Neural cell (in vitro differentiated cells): ENCODE data around the gene SELP. TPM values are rescaled to one million over a fixed set of nuclear protein-coding genes. Genes with fewer than 3 reads are reported as not detected.
A peak's percentile ranks its signal among the peaks of the same experiment; 100 is the strongest.

Source experiments
- H2AFZ ChIP-seq: fragments of 200-600, 300-800 bp; sonication (generic), shearing (Covaris generic); 2 replicates; pipeline ENCODE4 v1.6.0; 2014; ENCODE audit warnings: low read depth, mild to moderate bottlenecking, antibody characterized with exemption, low read length, moderate library complexity
- H3F3A ChIP-seq: fragments of 200-600 bp; shearing (Covaris generic); 2 replicates; pipeline ENCODE4 v1.6.1; 2016; ENCODE audit warnings: mild to moderate bottlenecking, moderate library complexity, mixed read lengths, antibody characterized with exemption, low read length; ENCODE audit not compliant: insufficient read depth, poor library complexity, severe bottlenecking
- H3K27ac ChIP-seq: fragments of 200-600, 300-800 bp; sonication (generic), shearing (Covaris generic); 2 replicates; pipeline ENCODE4 v1.5.1; 2014; ENCODE audit warnings: mild to moderate bottlenecking, low read length, moderate library complexity
- H3K27me3 ChIP-seq: fragments of 300-800, 200-600 bp; sonication (generic), shearing (Covaris generic); 2 replicates; pipeline ENCODE4 v1.6.0; 2014; ENCODE audit warnings: mild to moderate bottlenecking, low read depth, low read length, moderate library complexity; ENCODE audit not compliant: insufficient read depth
- H3K36me3 ChIP-seq: fragments of 300-800, 200-600 bp; sonication (generic), shearing (Covaris generic); 2 replicates; pipeline ENCODE4 v1.5.1; 2014; ENCODE audit warnings: mild to moderate bottlenecking, antibody characterized with exemption, low read length, moderate library complexity; ENCODE audit not compliant: insufficient read depth
- H3K4me2 ChIP-seq: fragments of 300-800, 200-600 bp; sonication (generic), shearing (Covaris generic); 2 replicates; pipeline ENCODE4 v1.6.0; 2014; ENCODE audit warnings: mild to moderate bottlenecking, low read length
- H3K4me3 ChIP-seq: fragments of 300-800, 200-600 bp; sonication (generic), shearing (Covaris generic); 2 replicates; pipeline ENCODE4 v1.5.1; 2014; ENCODE audit warnings: mild to moderate bottlenecking, low read length, moderate library complexity
- H3K79me2 ChIP-seq: fragments of 200-600 bp; shearing (Covaris generic); replicated peaks from 2 replicates; pipeline ENCODE4 v1.6.0; 2014; ENCODE audit warnings: mild to moderate bottlenecking, low read length, moderate library complexity; ENCODE audit not compliant: insufficient read depth
- H3K9ac ChIP-seq: fragments of 300-800, 200-600 bp; sonication (generic), shearing (Covaris generic); 2 replicates; pipeline ENCODE4 v1.6.1; 2016; ENCODE audit warnings: mild to moderate bottlenecking, low read length, mixed read lengths
- H3K9me2 ChIP-seq: fragments of 200-600 bp; shearing (Covaris generic); 2 replicates; pipeline ENCODE4 v1.6.1; 2016; ENCODE audit warnings: mild to moderate bottlenecking, low read length, mixed read lengths; ENCODE audit not compliant: insufficient read depth
- H3K9me3 ChIP-seq: fragments of 200-600, 300-800 bp; sonication (generic), shearing (Covaris generic); 2 replicates; pipeline ENCODE4 v1.6.1; 2016; ENCODE audit warnings: mild to moderate bottlenecking, mixed run types, low read length, moderate library complexity, mixed read lengths
- H4K20me1 ChIP-seq: fragments of 200-600 bp; shearing (Covaris generic); 2 replicates; pipeline ENCODE4 v1.6.1; 2016; ENCODE audit warnings: mild to moderate bottlenecking, mixed run types; ENCODE audit not compliant: insufficient read depth
- CTCF ChIP-seq: fragments of 450-650 bp; IDR thresholded peaks from 2 replicates; pipeline ENCODE4 v1.5.1; 2014; ENCODE audit warnings: antibody characterized with exemption, mild to moderate bottlenecking, moderate library complexity; ENCODE audit not compliant: poor library complexity, severe bottlenecking
- EP300 ChIP-seq: fragments of 450-650 bp; conservative IDR thresholded peaks from 2 replicates; pipeline ENCODE4 v1.6.1; 2014; ENCODE audit warnings: antibody characterized with exemption, mild to moderate bottlenecking, moderate library complexity; ENCODE audit not compliant: poor library complexity, severe bottlenecking
- EZH2 ChIP-seq: fragments of 200-600, 300-800 bp; shearing (Covaris generic), sonication (generic); IDR thresholded peaks from 2 replicates; pipeline ENCODE4 v1.6.1; 2014; ENCODE audit warnings: antibody characterized with exemption, low read length, borderline replicate concordance, mild to moderate bottlenecking; ENCODE audit not compliant: insufficient read depth, poor library complexity, severe bottlenecking
- MXI1 ChIP-seq: fragments of 450-650 bp; conservative IDR thresholded peaks from 2 replicates; pipeline ENCODE4 v1.6.1; 2014; ENCODE audit warnings: antibody characterized with exemption, mild to moderate bottlenecking; ENCODE audit not compliant: poor library complexity, severe bottlenecking
- POLR2AphosphoS5 ChIP-seq: IDR thresholded peaks from 2 replicates; pipeline ENCODE4 v1.6.1; 2012
- RAD21 ChIP-seq: fragments of 450-650 bp; conservative IDR thresholded peaks from 2 replicates; pipeline ENCODE4 v1.6.1; 2014; ENCODE audit warnings: antibody characterized with exemption, mild to moderate bottlenecking, moderate library complexity
- SMC3 ChIP-seq: fragments of 450-650 bp; conservative IDR thresholded peaks from 2 replicates; pipeline ENCODE4 v1.6.1; 2014; ENCODE audit warnings: antibody characterized with exemption, mild to moderate bottlenecking, moderate library complexity; ENCODE audit not compliant: poor library complexity
- TAF1 ChIP-seq: IDR thresholded peaks from 2 replicates; pipeline ENCODE4 v1.6.1; 2012; ENCODE audit warnings: low read depth
- polyA plus RNA-seq: library from polyadenylated mRNA; depleted of rRNA; stranded (reverse); fragments of >200 nt; gene quantifications from 2 replicates; pipeline ENCODE4 v1.2.3, GENCODE V29; 2014
- TF ChIP-seq, protein P1 (sequence below): IDR thresholded peaks from 2 replicates; pipeline ENCODE4 v1.6.1; 2012; ENCODE audit warnings: borderline replicate concordance

Gene SELP
- polyA plus RNA-seq, 1 donor from 2014 or later = not detected

GRCh38 chr1:169548282-169548681 is 81.6 kb downstream of the SELP start (continued):
- TF ChIP-seq, protein P1, sequence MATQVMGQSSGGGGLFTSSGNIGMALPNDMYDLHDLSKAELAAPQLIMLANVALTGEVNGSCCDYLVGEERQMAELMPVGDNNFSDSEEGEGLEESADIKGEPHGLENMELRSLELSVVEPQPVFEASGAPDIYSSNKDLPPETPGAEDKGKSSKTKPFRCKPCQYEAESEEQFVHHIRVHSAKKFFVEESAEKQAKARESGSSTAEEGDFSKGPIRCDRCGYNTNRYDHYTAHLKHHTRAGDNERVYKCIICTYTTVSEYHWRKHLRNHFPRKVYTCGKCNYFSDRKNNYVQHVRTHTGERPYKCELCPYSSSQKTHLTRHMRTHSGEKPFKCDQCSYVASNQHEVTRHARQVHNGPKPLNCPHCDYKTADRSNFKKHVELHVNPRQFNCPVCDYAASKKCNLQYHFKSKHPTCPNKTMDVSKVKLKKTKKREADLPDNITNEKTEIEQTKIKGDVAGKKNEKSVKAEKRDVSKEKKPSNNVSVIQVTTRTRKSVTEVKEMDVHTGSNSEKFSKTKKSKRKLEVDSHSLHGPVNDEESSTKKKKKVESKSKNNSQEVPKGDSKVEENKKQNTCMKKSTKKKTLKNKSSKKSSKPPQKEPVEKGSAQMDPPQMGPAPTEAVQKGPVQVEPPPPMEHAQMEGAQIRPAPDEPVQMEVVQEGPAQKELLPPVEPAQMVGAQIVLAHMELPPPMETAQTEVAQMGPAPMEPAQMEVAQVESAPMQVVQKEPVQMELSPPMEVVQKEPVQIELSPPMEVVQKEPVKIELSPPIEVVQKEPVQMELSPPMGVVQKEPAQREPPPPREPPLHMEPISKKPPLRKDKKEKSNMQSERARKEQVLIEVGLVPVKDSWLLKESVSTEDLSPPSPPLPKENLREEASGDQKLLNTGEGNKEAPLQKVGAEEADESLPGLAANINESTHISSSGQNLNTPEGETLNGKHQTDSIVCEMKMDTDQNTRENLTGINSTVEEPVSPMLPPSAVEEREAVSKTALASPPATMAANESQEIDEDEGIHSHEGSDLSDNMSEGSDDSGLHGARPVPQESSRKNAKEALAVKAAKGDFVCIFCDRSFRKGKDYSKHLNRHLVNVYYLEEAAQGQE = no peak

GRCh38 chr1:169546087-169546995 is 83.6 kb downstream of the SELP start:
- Histone ChIP-seq H3K27me3 (no peaks in the 10 kb centered on the region), H3K27ac (peak overlapping the region; percentile 60), H3K9ac (peak overlapping the region; percentile 5), H3K36me3 (no peaks in the 10 kb centered on the region), H2AFZ (no peak overlapping the region), H3K4me2 (peak overlapping the region; percentile 23), H3K9me2 (no peaks in the 10 kb centered on the region), H3K79me2 (no peaks in the 10 kb centered on the region), H4K20me1 (no peaks in the 10 kb centered on the region), H3K9me3 (no peaks in the 10 kb centered on the region), H3K4me3 (peak overlapping the region; percentile 3), H3F3A (no peaks in the 10 kb centered on the region)
- TF ChIP-seq CTCF (peak; percentile 81), EP300 (no peak), TAF1 (no peak), EZH2 (no peak), SMC3 (peak; percentile 78), RAD21 (peak; percentile 78), MXI1 (no peak), POLR2AphosphoS5 (no peak)

GRCh38 chr1:169545472-169545871 is 84.5 kb downstream of the SELP start:
- peak overlapping the region; percentile 3 for H3K4me3 ChIP-seq
- no peaks in the 10 kb centered on the region for H3K36me3 ChIP-seq
- H4K20me1 ChIP-seq = no peaks in the 10 kb centered on the region
- H2AFZ ChIP-seq = no peak overlapping the region
- no peak overlapping the region for H3K9ac ChIP-seq
- no peaks in the 10 kb centered on the region for H3F3A ChIP-seq
- no peaks in the 10 kb centered on the region for H3K79me2 ChIP-seq
- peak overlapping the region; percentile 23 for H3K4me2 ChIP-seq
- H3K27ac ChIP-seq = peak overlapping the region; percentile 60
- H3K27me3 ChIP-seq = no peaks in the 10 kb centered on the region
- no peak for TF ChIP-seq RAD21
- TF ChIP-seq EP300 = peak; percentile 95
- TF ChIP-seq CTCF = no peak
- TF ChIP-seq EZH2 = no peak
- TF ChIP-seq, protein P1 = no peak
- TF ChIP-seq POLR2AphosphoS5 = peak; percentile 52
- H3K9me3 ChIP-seq = no peaks in the 10 kb centered on the region
- H3K9me2 ChIP-seq = no peaks in the 10 kb centered on the region
